GM23338 (cell line): Measurements from ENCODE around the gene KCNH4. TPM values are rescaled to one million over a fixed set of nuclear protein-coding genes. Genes with fewer than 3 reads are reported as not detected.
"Not testable (repeated sequence)": the region's sequence is repeated elsewhere in the genome, so short reads cannot be mapped to it uniquely, and the experiment has no call there.

Source experiments
- ATAC-seq: fragments of 200-7000 bp; cut with Tn5 transposase; 3 replicates; pipeline ENCODE4 v1.9.1; 2020
- DNase-seq: peaks from one replicate; pipeline ENCODE4 v3.0.0-alpha.2; 2015; ENCODE audit warnings: low spot score
- H2AFZ ChIP-seq: fragments of 200-600 bp; sonication (generic); 2 replicates; pipeline ENCODE4 v1.8.0; 2016; ENCODE audit warnings: antibody characterized with exemption, mild to moderate bottlenecking, moderate library complexity
- H3F3A ChIP-seq: fragments of 200-600 bp; sonication (generic); replicated peaks from 2 replicates; pipeline ENCODE4 v1.8.0; 2017; ENCODE audit warnings: antibody characterized with exemption, mixed run types, low read depth
- H3K27ac ChIP-seq: fragments of 200-600 bp; sonication (generic); 2 replicates; pipeline ENCODE4 v1.6.1; 2016; ENCODE audit warnings: low read depth
- H3K27me3 ChIP-seq: fragments of 200-600 bp; sonication (generic); 2 replicates; pipeline ENCODE4 v1.8.0; 2016; ENCODE audit warnings: mild to moderate bottlenecking, mixed run types, moderate library complexity; ENCODE audit not compliant: insufficient read depth
- H3K36me3 ChIP-seq: fragments of 200-600 bp; sonication (generic); 2 replicates; pipeline ENCODE4 v1.8.0; 2016; ENCODE audit warnings: mild to moderate bottlenecking; ENCODE audit not compliant: insufficient read depth
- H3K4me1 ChIP-seq: fragments of 200-600 bp; sonication (generic); 2 replicates; pipeline ENCODE4 v1.8.0; 2016; ENCODE audit warnings: mild to moderate bottlenecking, moderate library complexity; ENCODE audit not compliant: insufficient read depth
- H3K4me2 ChIP-seq: fragments of 200-600 bp; sonication (generic); 2 replicates; pipeline ENCODE4 v1.7.1; 2017; ENCODE audit warnings: mixed run types
- H3K4me3 ChIP-seq: fragments of 200-600 bp; sonication (generic); 2 replicates; pipeline ENCODE4 v1.6.1; 2016; ENCODE audit warnings: mixed run types
- H3K79me2 ChIP-seq: fragments of 200-600 bp; sonication (generic); replicated peaks from 2 replicates; pipeline ENCODE4 v1.8.0; 2017; ENCODE audit warnings: mild to moderate bottlenecking; ENCODE audit not compliant: insufficient read depth
- H3K9me2 ChIP-seq: fragments of 200-600 bp; sonication (generic); 2 replicates; pipeline ENCODE4 v1.8.0; 2017; ENCODE audit not compliant: insufficient read depth
- H4K20me1 ChIP-seq: fragments of 200-600 bp; sonication (generic); replicated peaks from 2 replicates; pipeline ENCODE4 v1.8.0; 2017; ENCODE audit warnings: mild to moderate bottlenecking; ENCODE audit not compliant: insufficient read depth
- H3K27ac Mint-ChIP-seq: 2 replicates; pipeline ENCODE4 v1.8.0; 2020; ENCODE audit warnings: inconsistent platforms, mild to moderate bottlenecking, moderate library complexity, mixed read lengths
- H3K27me3 Mint-ChIP-seq: 3 replicates; pipeline ENCODE4 v1.8.0; 2022; ENCODE audit warnings: low read depth, mild to moderate bottlenecking, moderate library complexity, mixed read lengths, inconsistent platforms; ENCODE audit not compliant: insufficient read depth, poor library complexity
- H3K36me3 Mint-ChIP-seq: 3 replicates; pipeline ENCODE4 v1.8.0; 2021; ENCODE audit warnings: low read depth, mild to moderate bottlenecking, inconsistent platforms, moderate library complexity, mixed read lengths
- H3K4me1 Mint-ChIP-seq: 3 replicates; pipeline ENCODE4 v1.8.0; 2020; ENCODE audit warnings: mild to moderate bottlenecking, inconsistent platforms, mixed read lengths
- H3K4me3 Mint-ChIP-seq: 3 replicates; pipeline ENCODE4 v1.8.0; 2021; ENCODE audit warnings: moderate library complexity, mild to moderate bottlenecking, inconsistent platforms, mixed read lengths
- H3K9me3 Mint-ChIP-seq: 3 replicates; pipeline ENCODE4 v1.8.0; 2020; ENCODE audit warnings: moderate library complexity, mild to moderate bottlenecking, inconsistent platforms, mixed read lengths
- CREB1 ChIP-seq: fragments of 250-450 bp; sonication (Bioruptor Pico); IDR thresholded peaks from 2 replicates; pipeline ENCODE4 v1.5.0; 2020; ENCODE audit warnings: low read depth, mild to moderate bottlenecking, moderate library complexity
- EZH2 ChIP-seq: fragments of 200-600 bp; sonication (generic); IDR thresholded peaks from one replicate; pipeline ENCODE4 v1.8.0; 2017; ENCODE audit warnings: antibody characterized with exemption, mild to moderate bottlenecking, low read depth; ENCODE audit not compliant: unreplicated experiment
- EZH2phosphoT487 ChIP-seq: fragments of 200-600 bp; sonication (generic); IDR thresholded peaks from one replicate; pipeline ENCODE4 v1.8.1; 2018; ENCODE audit warnings: antibody characterized with exemption; ENCODE audit not compliant: unreplicated experiment
- JUNB ChIP-seq: IDR thresholded peaks from one replicate; pipeline ENCODE4 v1.6.1; 2016; ENCODE audit warnings: antibody characterized with exemption; ENCODE audit not compliant: unreplicated experiment
- NANOG ChIP-seq: IDR thresholded peaks from 2 replicates; pipeline ENCODE4 v1.6.1; 2016; ENCODE audit warnings: antibody characterized with exemption, borderline replicate concordance
- POLR2AphosphoS5 ChIP-seq: IDR thresholded peaks from 2 replicates; pipeline ENCODE4 v1.6.1; 2016; ENCODE audit warnings: antibody characterized with exemption, low read depth
- STAT1 ChIP-seq: IDR thresholded peaks from one replicate; pipeline ENCODE4 v1.6.1; 2016; ENCODE audit warnings: antibody characterized with exemption; ENCODE audit not compliant: unreplicated experiment
- ZNF114 ChIP-seq: fragments of 250-450 bp; sonication (Bioruptor Pico); IDR thresholded peaks from 2 replicates; pipeline ENCODE4 v1.5.0; 2020; ENCODE audit warnings: mild to moderate bottlenecking, moderate library complexity
- ZNF331 ChIP-seq: fragments of 250-450 bp; sonication (Bioruptor Pico); IDR thresholded peaks from 2 replicates; pipeline ENCODE4 v1.5.0; 2020; ENCODE audit warnings: low read depth, mild to moderate bottlenecking, moderate library complexity
- polyA plus RNA-seq: library from polyadenylated mRNA; unstranded; fragments of >200 nt; fragmentation: Nextera tagmentation; extraction: Ambion mirVana; gene quantifications from 2 replicates; pipeline ENCODE4 v1.2.1, GENCODE V29; 2016
- total RNA-seq: library from RNA; depleted of rRNA; stranded (reverse); fragments of >200 nt; shearing (Covaris generic); gene quantifications from 2 replicates; pipeline ENCODE4 v1.2.3, GENCODE V29; 2014
- TF ChIP-seq, protein P1 (sequence below): IDR thresholded peaks from 2 replicates; pipeline ENCODE4 v1.6.1; 2016; ENCODE audit warnings: antibody characterized with exemption
- TF ChIP-seq, protein P2 (sequence below), 2 experiments: fragments of 200-600 bp in 1 of 2; sonication (generic) in 1 of 2; conservative IDR thresholded peaks; 2 replicates each; pipeline versions ENCODE4 v1.5.1 to v1.6.1; 2016 to 2017; ENCODE audit warnings: antibody characterized with exemption in 2 of 2, low read depth in 2 of 2, mild to moderate bottlenecking in 2 of 2, moderate library complexity in 1 of 2
- TF ChIP-seq, protein P3 (sequence below): IDR thresholded peaks from one replicate; pipeline ENCODE4 v1.6.1; 2018; ENCODE audit warnings: antibody characterized with exemption; ENCODE audit not compliant: unreplicated experiment

The KCNH4 gene
- total and polyA plus RNA-seq, 2 experiments from 2014 or later, result 0.08 to 0.49 TPM

DNA sequence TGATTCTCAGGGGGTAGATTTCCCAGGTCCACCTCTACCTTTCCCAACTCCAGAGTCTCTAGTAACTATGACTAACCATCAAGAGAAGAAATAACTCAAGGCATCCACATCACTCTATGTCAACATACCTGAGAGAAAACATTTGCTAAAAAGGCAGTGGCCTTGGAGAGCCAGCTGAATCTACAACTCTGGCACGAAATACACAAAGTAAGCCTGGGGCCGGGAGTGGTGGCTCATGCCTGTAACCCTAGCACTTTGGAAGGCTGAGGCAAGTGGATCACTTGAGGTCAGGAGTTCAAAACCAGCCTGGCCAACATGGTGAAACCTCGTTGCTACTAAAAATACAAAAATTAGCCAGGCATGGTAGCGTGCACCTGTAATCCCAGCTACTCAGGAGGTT lies 37.8 kb downstream of the KCNH4 start:
- not testable (repeated sequence) for H3K27me3 ChIP-seq, H2AFZ ChIP-seq, H3F3A ChIP-seq, H3K9me3 Mint-ChIP-seq, H3K36me3 ChIP-seq, DNase-seq, H3K4me3 Mint-ChIP-seq, ATAC-seq, H3K4me2 ChIP-seq, H3K27ac Mint-ChIP-seq, H3K9me2 ChIP-seq, H3K27me3 Mint-ChIP-seq, H3K4me1 Mint-ChIP-seq, H3K4me1 ChIP-seq, H3K27ac ChIP-seq, H3K4me3 ChIP-seq
- H3K36me3 Mint-ChIP-seq, result peaks cover 15% of the 10 kb centered on the region; the same call in 2 of the 3 replicates
- Histone ChIP-seq H3K79me2 (peaks cover 86% of the 10 kb centered on the region), H4K20me1 (peaks cover 20% of the 10 kb centered on the region)

DNA sequence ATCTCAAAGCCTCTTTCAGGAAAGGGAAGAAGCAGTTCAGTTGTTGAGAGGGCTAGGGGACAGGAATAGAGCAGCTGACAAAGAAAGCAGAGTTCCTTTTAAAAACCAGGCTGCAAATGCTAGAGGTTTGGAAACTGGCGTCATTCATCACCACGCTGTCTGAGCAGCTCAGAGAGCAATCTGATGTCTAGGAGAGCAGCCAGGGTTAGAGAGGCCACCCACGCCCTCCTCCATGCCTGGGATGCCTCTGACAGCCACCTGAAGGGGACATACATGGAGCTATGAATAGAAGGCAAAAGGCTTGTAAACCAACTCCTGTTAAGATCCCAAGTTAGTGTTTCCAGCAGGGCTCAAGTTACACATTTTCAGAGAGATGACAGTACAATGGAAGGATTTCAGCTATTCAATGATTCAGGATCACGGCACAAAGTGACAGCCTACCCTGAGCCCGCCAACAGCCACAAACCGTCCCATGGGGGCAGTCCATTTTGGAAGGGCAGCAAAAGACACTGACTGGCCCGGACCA lies 38.5 kb downstream of the KCNH4 start:
- peaks cover 13% of the 10 kb centered on the region; the same call in 2 of the 3 replicates for H3K36me3 Mint-ChIP-seq
- H2AFZ ChIP-seq, result no peak overlapping the region
- no peak for ATAC-seq
- no peak overlapping the region for H3K4me3 Mint-ChIP-seq
- no peaks in the 10 kb centered on the region for H3K9me3 Mint-ChIP-seq
- no peaks in the 10 kb centered on the region for H3K9me2 ChIP-seq
- peaks cover 87% of the 10 kb centered on the region for H3K79me2 ChIP-seq
- no peaks in the 10 kb centered on the region for H3K27me3 ChIP-seq
- H3K4me3 ChIP-seq, result no peak overlapping the region
- no peak overlapping the region for H3K27ac ChIP-seq
- H3K4me1 ChIP-seq, result no peaks in the 10 kb centered on the region; the same call in 1 of the 2 replicates
- no peak overlapping the region for H3K4me2 ChIP-seq
- H3K4me1 Mint-ChIP-seq, result no peaks in the 10 kb centered on the region; the same call in 2 of the 3 replicates
- peaks cover 20% of the 10 kb centered on the region for H4K20me1 ChIP-seq
- no peaks in the 10 kb centered on the region for H3K27me3 Mint-ChIP-seq
- H3K27ac Mint-ChIP-seq, result no peak overlapping the region
- TF ChIP-seq, protein P1, sequence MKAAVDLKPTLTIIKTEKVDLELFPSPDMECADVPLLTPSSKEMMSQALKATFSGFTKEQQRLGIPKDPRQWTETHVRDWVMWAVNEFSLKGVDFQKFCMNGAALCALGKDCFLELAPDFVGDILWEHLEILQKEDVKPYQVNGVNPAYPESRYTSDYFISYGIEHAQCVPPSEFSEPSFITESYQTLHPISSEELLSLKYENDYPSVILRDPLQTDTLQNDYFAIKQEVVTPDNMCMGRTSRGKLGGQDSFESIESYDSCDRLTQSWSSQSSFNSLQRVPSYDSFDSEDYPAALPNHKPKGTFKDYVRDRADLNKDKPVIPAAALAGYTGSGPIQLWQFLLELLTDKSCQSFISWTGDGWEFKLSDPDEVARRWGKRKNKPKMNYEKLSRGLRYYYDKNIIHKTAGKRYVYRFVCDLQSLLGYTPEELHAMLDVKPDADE, result no peak
- TF ChIP-seq EZH2, result no peak
- TF ChIP-seq ZNF114 (CRISPR knock-in tag), result no peak
- TF ChIP-seq, protein P2, sequence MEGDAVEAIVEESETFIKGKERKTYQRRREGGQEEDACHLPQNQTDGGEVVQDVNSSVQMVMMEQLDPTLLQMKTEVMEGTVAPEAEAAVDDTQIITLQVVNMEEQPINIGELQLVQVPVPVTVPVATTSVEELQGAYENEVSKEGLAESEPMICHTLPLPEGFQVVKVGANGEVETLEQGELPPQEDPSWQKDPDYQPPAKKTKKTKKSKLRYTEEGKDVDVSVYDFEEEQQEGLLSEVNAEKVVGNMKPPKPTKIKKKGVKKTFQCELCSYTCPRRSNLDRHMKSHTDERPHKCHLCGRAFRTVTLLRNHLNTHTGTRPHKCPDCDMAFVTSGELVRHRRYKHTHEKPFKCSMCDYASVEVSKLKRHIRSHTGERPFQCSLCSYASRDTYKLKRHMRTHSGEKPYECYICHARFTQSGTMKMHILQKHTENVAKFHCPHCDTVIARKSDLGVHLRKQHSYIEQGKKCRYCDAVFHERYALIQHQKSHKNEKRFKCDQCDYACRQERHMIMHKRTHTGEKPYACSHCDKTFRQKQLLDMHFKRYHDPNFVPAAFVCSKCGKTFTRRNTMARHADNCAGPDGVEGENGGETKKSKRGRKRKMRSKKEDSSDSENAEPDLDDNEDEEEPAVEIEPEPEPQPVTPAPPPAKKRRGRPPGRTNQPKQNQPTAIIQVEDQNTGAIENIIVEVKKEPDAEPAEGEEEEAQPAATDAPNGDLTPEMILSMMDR (conservative IDR thresholded peaks at IDR 0.05; ENCODE audit: low read depth in 2 of 2), result no peak
- TF ChIP-seq NANOG, result no peak
- TF ChIP-seq CREB1 (CRISPR knock-in tag), result no peak
- no peak for TF ChIP-seq EZH2phosphoT487
- TF ChIP-seq, protein P3, sequence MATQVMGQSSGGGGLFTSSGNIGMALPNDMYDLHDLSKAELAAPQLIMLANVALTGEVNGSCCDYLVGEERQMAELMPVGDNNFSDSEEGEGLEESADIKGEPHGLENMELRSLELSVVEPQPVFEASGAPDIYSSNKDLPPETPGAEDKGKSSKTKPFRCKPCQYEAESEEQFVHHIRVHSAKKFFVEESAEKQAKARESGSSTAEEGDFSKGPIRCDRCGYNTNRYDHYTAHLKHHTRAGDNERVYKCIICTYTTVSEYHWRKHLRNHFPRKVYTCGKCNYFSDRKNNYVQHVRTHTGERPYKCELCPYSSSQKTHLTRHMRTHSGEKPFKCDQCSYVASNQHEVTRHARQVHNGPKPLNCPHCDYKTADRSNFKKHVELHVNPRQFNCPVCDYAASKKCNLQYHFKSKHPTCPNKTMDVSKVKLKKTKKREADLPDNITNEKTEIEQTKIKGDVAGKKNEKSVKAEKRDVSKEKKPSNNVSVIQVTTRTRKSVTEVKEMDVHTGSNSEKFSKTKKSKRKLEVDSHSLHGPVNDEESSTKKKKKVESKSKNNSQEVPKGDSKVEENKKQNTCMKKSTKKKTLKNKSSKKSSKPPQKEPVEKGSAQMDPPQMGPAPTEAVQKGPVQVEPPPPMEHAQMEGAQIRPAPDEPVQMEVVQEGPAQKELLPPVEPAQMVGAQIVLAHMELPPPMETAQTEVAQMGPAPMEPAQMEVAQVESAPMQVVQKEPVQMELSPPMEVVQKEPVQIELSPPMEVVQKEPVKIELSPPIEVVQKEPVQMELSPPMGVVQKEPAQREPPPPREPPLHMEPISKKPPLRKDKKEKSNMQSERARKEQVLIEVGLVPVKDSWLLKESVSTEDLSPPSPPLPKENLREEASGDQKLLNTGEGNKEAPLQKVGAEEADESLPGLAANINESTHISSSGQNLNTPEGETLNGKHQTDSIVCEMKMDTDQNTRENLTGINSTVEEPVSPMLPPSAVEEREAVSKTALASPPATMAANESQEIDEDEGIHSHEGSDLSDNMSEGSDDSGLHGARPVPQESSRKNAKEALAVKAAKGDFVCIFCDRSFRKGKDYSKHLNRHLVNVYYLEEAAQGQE, result no peak
- TF ChIP-seq STAT1, result no peak
- TF ChIP-seq POLR2AphosphoS5, result no peak
- no peak for TF ChIP-seq ZNF331 (CRISPR knock-in tag)
- TF ChIP-seq JUNB, result no peak
- H3K36me3 ChIP-seq, result no peaks in the 10 kb centered on the region
- H3F3A ChIP-seq, result no peaks in the 10 kb centered on the region
- DNase-seq, result no peak
